Neural progenitor cell (in vitro differentiated cells): ENCODE data around the gene ZNF628.

Experiments
- CTCF ChIP-seq: fragments of 200-600 bp; sonication (generic); IDR thresholded peaks from 2 replicates; pipeline ENCODE4 v1.5.1; 2017; ENCODE audit warnings: antibody characterized with exemption, mild to moderate bottlenecking
- EZH2 ChIP-seq: fragments of 200-600 bp; sonication (generic); IDR thresholded peaks from 2 replicates; pipeline ENCODE4 v1.6.1; 2017; ENCODE audit warnings: antibody characterized with exemption, mild to moderate bottlenecking, moderate library complexity

DNA sequence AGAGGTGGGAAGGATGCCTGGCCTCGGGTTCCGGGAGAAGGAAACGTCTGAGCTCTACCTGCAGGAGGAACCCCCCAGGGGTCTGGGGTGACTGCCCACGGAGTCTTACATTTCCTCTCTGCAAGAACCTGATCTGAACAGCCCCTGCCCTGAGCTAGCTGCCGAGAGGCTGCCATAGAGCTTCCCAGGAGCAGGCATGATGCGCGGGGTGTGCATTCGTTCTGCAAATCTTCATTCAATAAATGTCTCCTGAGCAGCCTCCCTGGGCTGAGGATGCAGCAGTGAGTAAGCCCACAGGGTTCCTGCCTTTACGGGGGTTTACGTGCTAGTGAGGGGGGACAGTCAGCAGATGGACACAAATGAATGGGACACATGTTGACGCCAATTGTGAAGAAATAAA is 31.8 kb upstream of the ZNF628 start:
- TF ChIP-seq CTCF (no peak), EZH2 (no peak)
